Chondrocyte (in vitro differentiated cells): ENCODE data around the gene EDN3. TPM values are rescaled to one million over a fixed set of nuclear protein-coding genes. Genes with fewer than 3 reads are reported as not detected.

Experiments
- DNase-seq: peaks from one replicate; pipeline ENCODE4 v3.0.0; 2021; ENCODE audit warnings: mixed read lengths, low spot score
- H3K27ac Mint-ChIP-seq: one replicate; pipeline ENCODE4 v1.8.0; 2021; ENCODE audit warnings: mild to moderate bottlenecking, moderate library complexity, mixed read lengths; ENCODE audit not compliant: unreplicated experiment
- H3K27me3 Mint-ChIP-seq: 2 replicates; pipeline ENCODE4 v1.8.0; 2021; ENCODE audit warnings: low read depth, mixed read lengths
- H3K36me3 Mint-ChIP-seq: 2 replicates; pipeline ENCODE4 v1.8.0; 2021; ENCODE audit warnings: low read depth, mixed read lengths
- H3K4me1 Mint-ChIP-seq: 2 replicates; pipeline ENCODE4 v1.8.0; 2021; ENCODE audit warnings: low read depth, mild to moderate bottlenecking, mixed read lengths
- H3K4me3 Mint-ChIP-seq: one replicate; pipeline ENCODE4 v1.8.0; 2021; ENCODE audit warnings: mild to moderate bottlenecking, moderate library complexity, mixed read lengths; ENCODE audit not compliant: unreplicated experiment
- H3K9me3 Mint-ChIP-seq: 2 replicates; pipeline ENCODE4 v1.8.0; 2021; ENCODE audit warnings: low read depth, mixed read lengths
- CTCF ChIP-seq: fragments of 200-600 bp; sonication (generic); IDR thresholded peaks from 2 replicates; pipeline ENCODE4 v1.5.0; 2021; ENCODE audit warnings: antibody characterized with exemption, mild to moderate bottlenecking, moderate library complexity
- total RNA-seq: library from RNA; stranded (reverse); gene quantifications from 3 replicates; pipeline ENCODE4 v1.2.1, GENCODE V29; 2021

The EDN3 gene
- total RNA-seq, 1 donor from 2014 or later, result 0.55 TPM

GRCh38 chr20:59295531-59295930 lies 4.9 kb upstream of the EDN3 start:
- Mint-ChIP-seq H3K27me3 (peaks cover 36% of the 10 kb centered on the region), H3K9me3 (no peaks in the 10 kb centered on the region)
- no peak for TF ChIP-seq CTCF

GRCh38 chr20:59297686-59298085 lies 2.7 kb upstream of the EDN3 start:
- H3K4me3 Mint-ChIP-seq, result no peak overlapping the region
- peaks cover 38% of the 10 kb centered on the region for H3K27me3 Mint-ChIP-seq
- no peak for DNase-seq
- H3K9me3 Mint-ChIP-seq, result no peaks in the 10 kb centered on the region
- H3K36me3 Mint-ChIP-seq, result no peaks in the 10 kb centered on the region
- no peak for TF ChIP-seq CTCF
- no peak overlapping the region for H3K27ac Mint-ChIP-seq
- no peaks in the 10 kb centered on the region for H3K4me1 Mint-ChIP-seq

More at GRCh38 chr20:59295531-59295930, 4.9 kb upstream of the EDN3 start:
- Mint-ChIP-seq H3K27ac (no peak overlapping the region), H3K36me3 (no peaks in the 10 kb centered on the region), H3K4me1 (no peaks in the 10 kb centered on the region), H3K4me3 (no peak overlapping the region)
- no peak for DNase-seq

GRCh38 chr20:59299945-59300332 lies 472 bp upstream of the EDN3 start:
- no peak overlapping the region for H3K4me3 Mint-ChIP-seq
- H3K27me3 Mint-ChIP-seq, result peaks cover 46% of the 10 kb centered on the region
- H3K4me1 Mint-ChIP-seq, result no peaks in the 10 kb centered on the region

GRCh38 chr20:59301343-59302007 lies 1.1 kb downstream of the EDN3 start:
- Mint-ChIP-seq H3K4me1 (no peaks in the 10 kb centered on the region), H3K27ac (no peak overlapping the region), H3K36me3 (no peaks in the 10 kb centered on the region), H3K9me3 (no peaks in the 10 kb centered on the region), H3K27me3 (peaks cover 45% of the 10 kb centered on the region), H3K4me3 (no peak overlapping the region)
- TF ChIP-seq CTCF, result no peak
- DNase-seq, result no peak

More at GRCh38 chr20:59299945-59300332, 472 bp upstream of the EDN3 start:
- no peaks in the 10 kb centered on the region for H3K9me3 Mint-ChIP-seq
- H3K27ac Mint-ChIP-seq, result no peak overlapping the region
- TF ChIP-seq CTCF, result no peak
- no peaks in the 10 kb centered on the region for H3K36me3 Mint-ChIP-seq
- no peak for DNase-seq

- H3K4me3 Mint-ChIP-seq, result no peak overlapping the region
- H3K4me1 Mint-ChIP-seq, result no peaks in the 10 kb centered on the region
- no peaks in the 10 kb centered on the region for H3K9me3 Mint-ChIP-seq
- H3K36me3 Mint-ChIP-seq, result no peaks in the 10 kb centered on the region
- H3K27ac Mint-ChIP-seq, result no peak overlapping the region
- no peak for DNase-seq
- no peak for TF ChIP-seq CTCF
- H3K27me3 Mint-ChIP-seq, result peaks cover 22% of the 10 kb centered on the region
Measured at GRCh38 chr20:59305908-59306655, 5.7 kb downstream of the EDN3 start.
